Heart right ventricle (tissue), 16 donors: ENCODE measurements around the gene CUBN. TPM values are rescaled to one million over a fixed set of nuclear protein-coding genes. Genes with fewer than 3 reads are reported as not detected.

ENCODE experiments used
- ATAC-seq, 8 donors: fragments of 200-7000 bp; cut with Tn5 transposase; one replicate each; pipeline ENCODE4 v1.9.1; 2020; ENCODE audit warnings: mild to moderate bottlenecking in 8 of 8, moderate library complexity in 8 of 8, moderate number of reproducible peaks in 1 of 8
- DNase-seq, 2 donors: peaks; one replicate each; pipeline ENCODE4 v3.0.0-alpha.2; 2020
- H3K27ac ChIP-seq, 10 donors: fragments of 200-600 bp; sonication (generic) in 2 of 10; one replicate each; pipeline versions ENCODE4 v1.5.0 to v1.8.0; 2020 to 2022; ENCODE audit warnings: mild to moderate bottlenecking in 3 of 10
- H3K27me3 ChIP-seq, 7 donors: fragments of 200-600 bp; one replicate each; pipeline ENCODE4 v1.8.0; 2021 to 2022; ENCODE audit warnings: mild to moderate bottlenecking in 2 of 7
- H3K36me3 ChIP-seq, 9 donors: fragments of 200-600 bp; sonication (generic) in 1 of 9; one replicate each; pipeline versions ENCODE4 v1.5.0 to v1.8.0; 2020 to 2022; ENCODE audit warnings: mild to moderate bottlenecking in 2 of 9
- H3K4me1 ChIP-seq, 9 donors: fragments of 200-600 bp; sonication (generic) in 1 of 9; one replicate each; pipeline versions ENCODE4 v1.5.0 to v1.8.0; 2020 to 2022; ENCODE audit warnings: mild to moderate bottlenecking in 4 of 9
- H3K4me3 ChIP-seq, 10 donors: fragments of 200-600 bp; sonication (generic) in 2 of 10; one replicate each; pipeline versions ENCODE4 v1.5.0 to v1.8.0; 2020 to 2022; ENCODE audit warnings: mild to moderate bottlenecking in 7 of 10, moderate library complexity in 2 of 10
- H3K9me3 ChIP-seq, 11 donors: fragments of 200-600 bp in 10 of 11; sonication (generic) in 2 of 11; one replicate each; pipeline versions ENCODE4 v1.5.0 to v1.8.0; 2013 to 2022; ENCODE audit warnings: mild to moderate bottlenecking in 2 of 11, control low read depth in 1 of 11, moderate library complexity in 1 of 11
- WGBS, 2 donors: extraction: QIAGEN DNeasy Blood & Tissue Kit; methylation state at CpG; one replicate each; pipeline ENCODE4 v1.1.7; 2013; ENCODE audit warnings: inconsistent platforms in 1 of 2; 5-methylcytosine and 5-hydroxymethylcytosine counted together
- intact Hi-C, 10 donors: fragments of 100-400 bp; cut with DNase I; formaldehyde crosslinking; loops; one replicate each; pipeline versions ENCODE4 v1.11.1 to v1.14.2; 2022
- polyA plus RNA-seq, 2 donors: library from polyadenylated mRNA; stranded (reverse); fragments of 200-250 nt; gene quantifications; one replicate each; pipeline ENCODE4 v1.2.3, GENCODE V29; 2013
- total RNA-seq, 10 donors: library from RNA; stranded (reverse); fragmentation: NEBNext Ultra II Directional in 3 of 10; extraction: Animal tissue kit (Norgen Biotek cat#: 25700) in 3 of 10; gene quantifications; one replicate each; pipeline versions ENCODE4 v1.2.1 to v1.2.4, GENCODE V29; 2021 to 2023
- TF ChIP-seq, protein P1 (sequence below), 9 donors: fragments of 200-600 bp; sonication (generic) in 2 of 9; IDR thresholded peaks; one replicate each; pipeline versions ENCODE4 v1.5.0 to v1.8.0; 2021 to 2022; ENCODE audit warnings: antibody characterized with exemption in 9 of 9, mild to moderate bottlenecking in 5 of 9, moderate library complexity in 1 of 9
- donor health status: Arrhythmogenic right ventricular cardiomyopathy.
- donor health status: ischemic (EF 13 %, LVEDD 7.1; RV severe dilation, severe dysfunction).
- donor health status: healthy with polysubstance abuse.
- donor health status: DM: no; HTN: yes; CAD: no.
- donor health status: DM: no; HTN: no; CAD: no.
- donor health status: ischemic (EF 25% LVEDD 6.9; RV normal size, moderate dysfunction).
- donor health status: ischemic (EF 25% LVEDD 5.7; RV mildly dilated, moderate dysfunction).
- donor health status: healthy.
- donor health status: DM: yes; HTN: yes; CAD: no.
- donor health status: Ischemic cardiomyopathy.
- donor health status: ischemic (EF 35%, LVEDD 5.7; RV mildly dilated, moderate dysfunction).
- donor health status: nonischemic (EF 11% LVEDD 7.7; RV severe dilation, severe dysfunction).
- donor health status: DM: yes; HTN: yes; CAD: no.
- donor health status: PGD.
- donor health status: ischemic (EF 29% LVEDD 5.4; RV normal size, mild dysfunction).
- donor health status: nonischemic (EF 23%, LVEDD 6.1; RV moderate dilation, normal function).

The CUBN gene
- total and polyA plus RNA-seq, 12 donors: 0.13 to 1.2 (median 0.42) TPM

DNA sequence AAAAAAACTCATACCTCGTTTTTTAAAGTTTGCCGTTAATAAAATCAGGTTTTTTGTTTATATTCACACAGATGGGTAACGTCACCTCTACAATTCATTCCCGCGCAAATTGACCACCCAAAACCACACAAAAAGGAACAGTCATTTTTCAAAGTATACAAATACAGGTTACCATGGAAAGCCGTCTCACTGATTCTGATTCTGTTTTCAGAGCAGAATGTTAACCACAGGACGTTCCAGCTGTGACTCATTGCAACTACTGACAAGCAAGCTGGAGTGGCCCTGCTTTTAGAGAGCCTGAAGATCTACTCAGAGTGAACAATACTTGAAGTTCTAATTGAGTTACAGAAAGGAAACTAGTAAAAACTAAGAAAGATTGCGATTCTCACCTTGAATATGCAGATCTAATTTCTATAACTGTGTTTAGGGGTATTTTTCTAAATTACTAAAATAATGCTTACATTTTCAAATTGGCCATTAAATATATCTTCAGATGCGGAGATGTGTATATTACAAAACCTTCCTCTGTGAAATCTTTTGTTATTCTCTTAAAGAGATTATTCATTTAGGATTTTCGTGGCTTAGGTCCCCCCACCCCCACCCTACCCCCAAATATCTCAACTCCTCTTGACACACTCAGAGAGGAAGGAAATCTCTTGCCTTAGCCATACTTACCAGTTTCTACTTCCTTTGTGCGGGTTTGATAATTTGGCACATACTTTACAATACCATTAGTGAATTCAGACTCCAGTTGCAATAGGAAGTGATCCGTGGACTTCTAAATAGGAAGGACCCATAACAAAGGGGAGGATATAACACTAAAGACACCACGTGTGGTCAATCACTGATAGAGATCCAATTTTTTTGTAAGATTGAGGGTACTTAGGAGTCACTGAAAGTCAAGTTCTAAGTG is 106.0 kb downstream of the CUBN start:
- peak overlapping the region in 9 of 10 donors; percentile 13 to 84 (median 69) for H3K27ac ChIP-seq
- H3K4me3 ChIP-seq: peak overlapping the region in 1 of 10 donors; percentile 2
- TF ChIP-seq, protein P1, sequence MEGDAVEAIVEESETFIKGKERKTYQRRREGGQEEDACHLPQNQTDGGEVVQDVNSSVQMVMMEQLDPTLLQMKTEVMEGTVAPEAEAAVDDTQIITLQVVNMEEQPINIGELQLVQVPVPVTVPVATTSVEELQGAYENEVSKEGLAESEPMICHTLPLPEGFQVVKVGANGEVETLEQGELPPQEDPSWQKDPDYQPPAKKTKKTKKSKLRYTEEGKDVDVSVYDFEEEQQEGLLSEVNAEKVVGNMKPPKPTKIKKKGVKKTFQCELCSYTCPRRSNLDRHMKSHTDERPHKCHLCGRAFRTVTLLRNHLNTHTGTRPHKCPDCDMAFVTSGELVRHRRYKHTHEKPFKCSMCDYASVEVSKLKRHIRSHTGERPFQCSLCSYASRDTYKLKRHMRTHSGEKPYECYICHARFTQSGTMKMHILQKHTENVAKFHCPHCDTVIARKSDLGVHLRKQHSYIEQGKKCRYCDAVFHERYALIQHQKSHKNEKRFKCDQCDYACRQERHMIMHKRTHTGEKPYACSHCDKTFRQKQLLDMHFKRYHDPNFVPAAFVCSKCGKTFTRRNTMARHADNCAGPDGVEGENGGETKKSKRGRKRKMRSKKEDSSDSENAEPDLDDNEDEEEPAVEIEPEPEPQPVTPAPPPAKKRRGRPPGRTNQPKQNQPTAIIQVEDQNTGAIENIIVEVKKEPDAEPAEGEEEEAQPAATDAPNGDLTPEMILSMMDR (IDR thresholded peaks at IDR 0.05): no peak
- DNase-seq: peak in 1 of 2 donors; percentile 79
- no peaks in the 10 kb centered on the region for H3K36me3 ChIP-seq
- H3K27me3 ChIP-seq: no peaks in the 10 kb centered on the region
- intact Hi-C loops: loop anchor here in 1 of 10 donors (10.0 kb wide), 1 partner anchor 59 kb away; no protein-coding TSS in a partner anchor
- peak; percentile 74 to 93 (median 88) for ATAC-seq
- H3K9me3 ChIP-seq: peaks cover 0 to 8% (median 0%) of the 10 kb centered on the region in 11 donors
- WGBS, 2 donors: 55 to 59% methylated on average over 13 of the region's 13 CpGs
- peaks cover 4 to 66% (median 32%) of the 10 kb centered on the region in 9 donors for H3K4me1 ChIP-seq

DNA sequence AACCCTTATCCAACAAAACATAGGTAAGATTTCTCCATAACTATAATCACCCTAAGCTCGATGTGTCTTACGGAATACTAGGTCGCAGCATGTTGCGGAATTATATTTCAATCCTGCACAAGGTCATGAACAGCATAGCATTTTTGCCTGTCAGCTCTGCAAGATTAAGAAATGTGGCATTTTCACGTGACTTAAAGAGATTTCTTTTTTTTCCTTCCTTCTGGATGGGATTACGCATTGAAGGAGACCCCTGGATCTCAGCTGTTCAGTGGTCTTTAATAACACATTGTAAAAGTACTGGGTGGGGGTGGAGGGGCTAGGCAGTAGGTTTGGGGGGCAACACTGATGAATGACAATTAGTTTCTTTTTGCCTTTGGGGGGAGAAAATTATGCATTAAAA is 106.7 kb downstream of the CUBN start:
- ATAC-seq (peak in 4 of 8 donors; percentile 28 to 62 (median 35)), DNase-seq (no peak)
- TF ChIP-seq, protein P1 (IDR thresholded peaks at IDR 0.05): no peak
- intact Hi-C loops: loop anchor here in 1 of 10 donors (10.0 kb wide), 1 partner anchor 58 kb away; no protein-coding TSS in a partner anchor
- Histone ChIP-seq H3K27me3 (no peaks in the 10 kb centered on the region), H3K9me3 (peaks cover 0 to 15% (median 0%) of the 10 kb centered on the region in 11 donors), H3K36me3 (no peaks in the 10 kb centered on the region), H3K27ac (peak overlapping the region in 8 of 10 donors; percentile 42 to 84 (median 70)), H3K4me3 (peak overlapping the region in 1 of 10 donors; percentile 2), H3K4me1 (peaks cover 0 to 59% (median 28%) of the 10 kb centered on the region in 9 donors)
- WGBS, 2 donors: 78 to 86% methylated on average over 6 of the region's 6 CpGs

DNA sequence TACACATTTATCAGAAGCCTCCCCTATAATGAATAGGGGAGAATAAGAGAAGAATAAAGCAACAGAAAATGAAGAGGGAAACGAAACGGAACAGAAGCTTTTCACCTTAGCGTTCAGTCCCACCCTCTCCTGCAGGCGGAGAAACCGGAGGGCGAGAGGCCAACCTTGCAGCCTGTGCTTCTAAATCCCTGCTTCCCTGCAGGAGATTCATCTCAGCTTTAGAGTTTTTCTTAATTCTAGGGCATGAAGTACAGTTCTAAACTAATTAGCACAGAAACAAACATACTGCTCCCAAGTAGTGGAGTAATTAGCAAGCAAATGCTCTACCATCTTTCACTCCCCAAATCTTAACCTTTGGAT is 107.2 kb downstream of the CUBN start:
- TF ChIP-seq, protein P1 (IDR thresholded peaks at IDR 0.05): no peak
- ATAC-seq: peak in 1 of 8 donors; percentile 20
- peak overlapping the region in 7 of 10 donors; percentile 18 to 84 (median 71) for H3K27ac ChIP-seq
- DNase-seq: peak in 1 of 2 donors; percentile 30
- H3K4me1 ChIP-seq: peaks cover 0 to 54% (median 28%) of the 10 kb centered on the region in 9 donors
- intact Hi-C loops: loop anchor here in 1 of 10 donors (10.0 kb wide), 1 partner anchor 58 kb away; no protein-coding TSS in a partner anchor
- H3K9me3 ChIP-seq: peaks cover 0 to 19% (median 0%) of the 10 kb centered on the region in 11 donors
- 71 to 74% methylated on average over 6 of the region's 6 CpGs for WGBS, 2 donors
- H3K4me3 ChIP-seq: no peak overlapping the region
- H3K36me3 ChIP-seq: no peaks in the 10 kb centered on the region
- no peaks in the 10 kb centered on the region for H3K27me3 ChIP-seq

DNA sequence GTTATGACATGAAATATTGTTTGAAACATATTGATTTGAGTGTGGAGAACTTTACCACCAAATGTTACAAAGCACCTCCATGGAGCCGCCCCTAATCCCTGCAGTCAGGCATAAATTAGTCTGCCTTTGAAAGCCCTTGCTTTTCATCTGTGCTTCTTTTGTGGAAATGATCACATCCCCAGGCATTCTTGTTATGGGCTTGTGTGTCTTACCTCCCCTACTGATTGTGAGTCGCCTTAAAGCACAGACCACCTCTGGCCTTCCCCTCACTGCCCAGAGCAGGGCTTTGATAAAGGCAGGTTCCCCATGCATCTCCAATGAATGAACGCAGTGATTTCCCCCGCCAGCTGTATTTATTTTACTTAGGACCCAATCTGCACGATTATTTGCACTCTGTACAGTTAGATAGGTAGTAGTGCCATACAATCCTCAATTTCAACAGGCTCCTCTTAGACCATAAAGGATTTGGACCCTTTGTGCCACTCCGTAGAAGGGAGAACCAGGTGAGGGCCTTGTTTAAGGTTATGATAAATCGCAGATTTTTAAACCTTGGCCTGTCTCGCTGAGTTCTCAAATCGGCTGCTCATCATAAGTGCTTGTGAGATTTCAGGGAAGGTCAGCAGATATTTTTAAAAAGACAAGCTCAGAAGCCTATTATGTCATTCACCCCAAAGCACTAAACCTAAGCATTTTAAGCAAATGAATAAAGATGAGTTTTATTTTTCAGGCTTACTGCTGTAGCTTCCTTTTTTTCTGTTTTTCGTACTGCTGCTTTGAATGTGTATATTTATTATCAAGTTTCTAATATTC is 107.8 kb downstream of the CUBN start:
- 79 to 90% methylated on average over 10 of the region's 10 CpGs for WGBS, 2 donors
- Histone ChIP-seq H3K4me1 (peaks cover 0 to 49% (median 26%) of the 10 kb centered on the region in 9 donors), H3K4me3 (no peak overlapping the region), H3K9me3 (peaks cover 0 to 19% (median 0%) of the 10 kb centered on the region in 11 donors), H3K27me3 (no peaks in the 10 kb centered on the region), H3K36me3 (no peaks in the 10 kb centered on the region), H3K27ac (peak overlapping the region in 6 of 10 donors; percentile 18 to 84 (median 73))
- ATAC-seq (no peak), DNase-seq (no peak)
- TF ChIP-seq, protein P1 (IDR thresholded peaks at IDR 0.05): no peak
- intact Hi-C loops: loop anchor here in 1 of 10 donors (10.0 kb wide), 1 partner anchor 57 kb away; no protein-coding TSS in a partner anchor
